OCI-LY3 (cell line): Measurements from ENCODE around the gene APOC1.

Experiments used
- H2AFZ ChIP-seq: fragments of 200-600, 300-600 bp; shearing (Covaris generic); 2 replicates; pipeline ENCODE4 v1.6.0; 2014; ENCODE audit warnings: antibody characterized with exemption, low read depth, low read length
- H3K27ac ChIP-seq: fragments of 200-600, 300-600 bp; sonication (generic); 2 replicates; pipeline ENCODE4 v1.5.1; 2014; ENCODE audit warnings: mild to moderate bottlenecking, low read length, moderate library complexity, mixed read lengths
- H3K27me3 ChIP-seq: fragments of 200-600, 300-600 bp; sonication (generic); 2 replicates; pipeline ENCODE4 v1.6.1; 2014; ENCODE audit warnings: low read depth, low read length, mixed read lengths
- H3K36me3 ChIP-seq: fragments of 200-600, 300-600 bp; sonication (generic); replicated peaks from 2 replicates; pipeline ENCODE3; 2014; ENCODE audit warnings: low read depth, low read length, mixed read lengths
- H3K4me1 ChIP-seq: fragments of 300-600, 200-600 bp; sonication (generic); 2 replicates; pipeline ENCODE4 v1.6.1; 2014; ENCODE audit warnings: low read length, mixed read lengths
- H3K4me2 ChIP-seq: fragments of 200-600, 300-600 bp; sonication (generic); 2 replicates; pipeline ENCODE4 v1.6.1; 2014; ENCODE audit warnings: low read length, mixed read lengths
- H3K4me3 ChIP-seq: fragments of 300-600, 200-600 bp; sonication (generic); 2 replicates; pipeline ENCODE4 v1.5.1; 2014; ENCODE audit warnings: antibody characterized with exemption, mild to moderate bottlenecking, low read length, moderate library complexity
- H3K79me2 ChIP-seq: fragments of 300-600, 200-600 bp; shearing (Covaris generic); 2 replicates; pipeline ENCODE4 v1.6.1; 2014; ENCODE audit warnings: mild to moderate bottlenecking, low read length, mixed read lengths
- H3K9ac ChIP-seq: fragments of 300-600, 200-600 bp; shearing (Covaris generic); 2 replicates; pipeline ENCODE4 v1.6.0; 2014; ENCODE audit warnings: mild to moderate bottlenecking, low read length, moderate library complexity
- H3K9me3 ChIP-seq: fragments of 200-600, 300-600 bp; shearing (Covaris generic); 2 replicates; pipeline ENCODE4 v1.6.1; 2014; ENCODE audit warnings: low read length, mixed read lengths; ENCODE audit not compliant: insufficient read depth
- H4K20me1 ChIP-seq: fragments of 200-600, 300-600 bp; sonication (generic); 2 replicates; pipeline ENCODE4 v1.6.1; 2016; ENCODE audit warnings: low read length, mixed read lengths; ENCODE audit not compliant: insufficient read depth
- EZH2phosphoT487 ChIP-seq: fragments of 200-600 bp; shearing (Covaris generic); IDR thresholded peaks from 2 replicates; pipeline ENCODE4 v1.6.1; 2018; ENCODE audit warnings: antibody characterized with exemption, mixed run types, low read depth
- TF ChIP-seq, protein P1 (sequence below): fragments of 200-600, 300-600 bp; sonication (generic); IDR thresholded peaks from 2 replicates; pipeline ENCODE4 v1.5.1; 2014; ENCODE audit warnings: antibody characterized with exemption, low read length, low read depth

APOC1 gene

DNA sequence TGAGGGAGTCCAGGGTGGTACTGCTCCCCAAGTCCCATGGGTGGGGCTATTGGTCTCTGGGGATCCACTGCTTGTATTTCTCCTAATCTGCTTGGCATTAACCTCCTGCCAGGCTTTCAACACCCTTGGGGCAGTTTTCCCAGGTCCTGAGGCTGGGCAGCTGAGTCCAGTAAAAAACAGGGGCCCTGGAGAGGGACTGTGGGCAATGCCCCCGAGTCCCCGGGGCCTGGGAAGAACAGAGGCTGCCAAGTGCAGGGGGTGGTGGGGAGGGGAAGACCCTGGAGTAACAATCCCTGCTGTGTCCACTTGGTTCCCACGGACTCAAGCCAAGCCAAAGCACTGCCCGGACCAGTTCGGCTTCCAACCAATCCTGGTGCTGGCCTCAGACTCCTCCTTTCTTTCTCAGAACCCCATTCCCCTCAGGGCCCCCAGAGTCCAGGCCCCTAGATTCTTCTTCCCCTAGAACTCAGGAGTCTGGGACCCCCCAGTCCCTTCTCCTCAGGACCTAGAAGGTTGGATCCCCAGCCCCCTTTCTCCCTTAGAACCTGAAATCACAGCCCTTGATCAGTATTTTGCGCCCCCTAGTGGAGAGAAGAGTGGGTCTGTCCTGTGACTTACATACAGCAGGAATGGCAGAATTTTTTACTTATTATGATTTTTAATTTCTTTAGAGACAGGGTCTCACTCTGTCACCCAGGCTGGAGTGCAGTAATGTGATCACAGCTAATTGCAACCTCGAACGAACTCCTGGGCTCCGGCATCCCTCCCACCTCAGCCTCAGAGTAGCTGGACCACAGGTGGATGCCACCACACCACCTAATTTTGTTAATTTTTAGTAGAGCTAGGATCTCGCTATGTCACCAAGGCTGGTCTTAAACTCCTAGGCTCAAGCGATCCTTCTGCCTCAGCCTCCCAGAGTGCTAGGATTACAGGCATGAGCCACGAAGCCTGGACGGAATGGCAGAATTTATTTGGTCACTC lies 37.1 kb downstream of the APOC1 start:
- Histone ChIP-seq H2AFZ (no peak overlapping the region), H3K4me3 (no peak overlapping the region), H3K4me1 (peaks cover 13% of the 10 kb centered on the region), H3K9ac (no peak overlapping the region), H3K27ac (no peak overlapping the region), H3K36me3 (no peaks in the 10 kb centered on the region), H3K27me3 (no peaks in the 10 kb centered on the region), H4K20me1 (peaks cover 11% of the 10 kb centered on the region), H3K9me3 (no peaks in the 10 kb centered on the region), H3K4me2 (no peak overlapping the region), H3K79me2 (peaks cover 25% of the 10 kb centered on the region)
- TF ChIP-seq, protein P1, sequence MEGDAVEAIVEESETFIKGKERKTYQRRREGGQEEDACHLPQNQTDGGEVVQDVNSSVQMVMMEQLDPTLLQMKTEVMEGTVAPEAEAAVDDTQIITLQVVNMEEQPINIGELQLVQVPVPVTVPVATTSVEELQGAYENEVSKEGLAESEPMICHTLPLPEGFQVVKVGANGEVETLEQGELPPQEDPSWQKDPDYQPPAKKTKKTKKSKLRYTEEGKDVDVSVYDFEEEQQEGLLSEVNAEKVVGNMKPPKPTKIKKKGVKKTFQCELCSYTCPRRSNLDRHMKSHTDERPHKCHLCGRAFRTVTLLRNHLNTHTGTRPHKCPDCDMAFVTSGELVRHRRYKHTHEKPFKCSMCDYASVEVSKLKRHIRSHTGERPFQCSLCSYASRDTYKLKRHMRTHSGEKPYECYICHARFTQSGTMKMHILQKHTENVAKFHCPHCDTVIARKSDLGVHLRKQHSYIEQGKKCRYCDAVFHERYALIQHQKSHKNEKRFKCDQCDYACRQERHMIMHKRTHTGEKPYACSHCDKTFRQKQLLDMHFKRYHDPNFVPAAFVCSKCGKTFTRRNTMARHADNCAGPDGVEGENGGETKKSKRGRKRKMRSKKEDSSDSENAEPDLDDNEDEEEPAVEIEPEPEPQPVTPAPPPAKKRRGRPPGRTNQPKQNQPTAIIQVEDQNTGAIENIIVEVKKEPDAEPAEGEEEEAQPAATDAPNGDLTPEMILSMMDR: peak; percentile 96
- TF ChIP-seq EZH2phosphoT487: no peak

DNA sequence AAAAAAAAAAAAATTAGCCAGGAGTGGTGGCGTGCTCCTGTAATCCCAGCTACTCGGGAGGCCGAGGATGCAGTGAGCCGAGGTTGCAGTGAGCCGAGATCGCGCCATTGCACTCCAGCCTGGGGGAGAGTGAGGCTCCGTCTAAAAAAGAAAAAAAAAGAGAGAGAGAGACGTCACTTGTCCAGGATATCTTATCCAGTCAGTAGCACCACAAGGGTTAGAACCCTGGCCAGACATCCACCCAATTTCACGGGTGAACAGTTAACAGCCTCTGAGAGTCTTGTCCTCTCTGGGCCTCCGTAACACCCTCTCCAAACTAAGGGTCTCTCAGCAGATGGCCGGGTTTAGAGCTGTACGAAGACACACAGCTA lies 39.9 kb downstream of the APOC1 start:
- H3K36me3 ChIP-seq: no peaks in the 10 kb centered on the region
- H3K4me2 ChIP-seq: peak overlapping the region; percentile 72
- peaks cover 29% of the 10 kb centered on the region for H3K4me1 ChIP-seq
- H2AFZ ChIP-seq: peak overlapping the region; percentile 98
- H3K79me2 ChIP-seq: peaks cover 52% of the 10 kb centered on the region
- no peaks in the 10 kb centered on the region for H3K27me3 ChIP-seq
- H4K20me1 ChIP-seq: peaks cover 24% of the 10 kb centered on the region
- peak overlapping the region; percentile 83 for H3K4me3 ChIP-seq
- H3K9ac ChIP-seq: peak overlapping the region; percentile 87
- no peaks in the 10 kb centered on the region for H3K9me3 ChIP-seq
- no peak for TF ChIP-seq EZH2phosphoT487
- TF ChIP-seq, protein P1: no peak
- H3K27ac ChIP-seq: peak overlapping the region; percentile 85

DNA sequence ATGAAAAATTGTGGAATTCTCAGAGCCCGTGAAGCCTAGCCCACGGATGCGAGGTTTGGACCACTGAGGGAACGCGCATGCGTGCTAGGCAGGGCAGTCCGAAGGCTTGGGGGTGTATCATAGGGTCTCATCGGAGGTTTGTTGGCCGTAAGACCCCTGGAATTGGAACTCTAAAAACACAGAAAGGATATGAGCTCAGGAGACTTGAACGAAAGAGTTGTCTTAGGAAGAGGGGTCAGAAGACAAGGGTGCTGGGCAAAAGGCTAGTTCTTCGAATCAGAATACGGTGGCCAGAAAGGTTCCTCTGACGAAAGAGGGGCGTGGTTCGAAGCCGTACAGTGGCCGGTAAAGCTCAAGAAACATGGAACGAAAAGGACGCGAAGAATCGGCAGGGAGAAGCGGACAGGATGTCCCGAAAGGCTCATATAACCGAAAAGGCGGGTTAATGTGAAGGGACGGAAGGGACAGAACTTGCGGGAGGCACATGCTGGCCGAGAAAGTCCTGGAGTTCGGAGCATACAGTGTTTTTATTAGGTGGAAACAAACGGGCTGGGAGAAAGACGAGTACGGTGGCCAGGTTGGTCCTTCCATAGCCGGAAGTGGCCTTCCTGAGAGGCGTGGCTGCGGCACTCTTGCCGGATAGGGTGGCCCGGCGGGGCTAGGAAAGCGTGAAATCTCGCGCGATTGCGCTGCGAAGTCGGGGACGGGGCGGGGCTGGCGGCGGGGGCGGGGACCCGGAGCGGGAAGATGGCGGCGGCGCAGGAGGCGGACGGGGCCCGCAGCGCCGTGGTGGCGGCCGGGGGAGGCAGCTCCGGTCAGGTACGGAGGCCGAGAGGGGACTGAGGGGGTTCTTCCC lies 40.5 kb downstream of the APOC1 start, which contains the start of gene CLPTM1:
TSS of gene CLPTM1 (plus strand) at position 732 of the 856 bp plus-strand sequence. CDS start at position 748, 16 bp downstream.
- peak within 1 kb of the TSS; percentile 83 for H3K4me3 ChIP-seq
- H3K27me3 ChIP-seq: no peaks in the 10 kb centered on the region
- peaks cover 59% of the 10 kb centered on the region for H3K79me2 ChIP-seq
- peak within 1 kb of the TSS; percentile 100 for H3K4me2 ChIP-seq
- peaks cover 29% of the 10 kb centered on the region for H3K4me1 ChIP-seq
- TF ChIP-seq, protein P1: no peak
- peak within 1 kb of the TSS; percentile 98 for H2AFZ ChIP-seq
- no peaks in the 10 kb centered on the region for H3K36me3 ChIP-seq
- H3K9me3 ChIP-seq: no peaks in the 10 kb centered on the region
- H4K20me1 ChIP-seq: peaks cover 24% of the 10 kb centered on the region
- H3K27ac ChIP-seq: peak within 1 kb of the TSS; percentile 85
- H3K9ac ChIP-seq: peak within 1 kb of the TSS; percentile 95
